Measurements from ENCODE around the gene MYL6.

Gene MYL6

DNA sequence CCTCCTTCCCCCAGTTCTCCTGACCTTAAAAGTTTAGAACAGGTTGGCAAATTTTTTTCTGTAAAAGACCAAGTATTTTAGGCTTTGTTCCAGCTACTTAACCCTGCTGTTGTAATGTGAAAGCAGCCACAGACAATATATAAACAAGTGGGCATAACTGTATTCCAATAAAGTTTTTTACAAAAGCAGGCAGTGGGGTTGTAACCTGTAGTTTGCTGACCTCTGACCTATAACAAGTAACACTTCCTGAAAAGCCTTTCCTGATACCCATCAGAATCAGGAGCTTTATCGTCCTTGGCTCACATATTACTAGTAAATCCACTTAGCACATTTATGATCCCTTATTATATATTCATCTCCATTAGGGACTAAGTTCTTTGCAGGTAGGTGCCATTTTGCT lies 44.2 kb downstream of the MYL6 start:
- no peak overlapping the region; the same call in 1 of the 2 replicates for H3K27ac ChIP-seq
- no peak for TF ChIP-seq ZFX (IDR thresholded peaks at IDR 0.05)
- TF ChIP-seq, protein P1, sequence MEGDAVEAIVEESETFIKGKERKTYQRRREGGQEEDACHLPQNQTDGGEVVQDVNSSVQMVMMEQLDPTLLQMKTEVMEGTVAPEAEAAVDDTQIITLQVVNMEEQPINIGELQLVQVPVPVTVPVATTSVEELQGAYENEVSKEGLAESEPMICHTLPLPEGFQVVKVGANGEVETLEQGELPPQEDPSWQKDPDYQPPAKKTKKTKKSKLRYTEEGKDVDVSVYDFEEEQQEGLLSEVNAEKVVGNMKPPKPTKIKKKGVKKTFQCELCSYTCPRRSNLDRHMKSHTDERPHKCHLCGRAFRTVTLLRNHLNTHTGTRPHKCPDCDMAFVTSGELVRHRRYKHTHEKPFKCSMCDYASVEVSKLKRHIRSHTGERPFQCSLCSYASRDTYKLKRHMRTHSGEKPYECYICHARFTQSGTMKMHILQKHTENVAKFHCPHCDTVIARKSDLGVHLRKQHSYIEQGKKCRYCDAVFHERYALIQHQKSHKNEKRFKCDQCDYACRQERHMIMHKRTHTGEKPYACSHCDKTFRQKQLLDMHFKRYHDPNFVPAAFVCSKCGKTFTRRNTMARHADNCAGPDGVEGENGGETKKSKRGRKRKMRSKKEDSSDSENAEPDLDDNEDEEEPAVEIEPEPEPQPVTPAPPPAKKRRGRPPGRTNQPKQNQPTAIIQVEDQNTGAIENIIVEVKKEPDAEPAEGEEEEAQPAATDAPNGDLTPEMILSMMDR (conservative IDR thresholded peaks at IDR 0.05), result no peak

DNA sequence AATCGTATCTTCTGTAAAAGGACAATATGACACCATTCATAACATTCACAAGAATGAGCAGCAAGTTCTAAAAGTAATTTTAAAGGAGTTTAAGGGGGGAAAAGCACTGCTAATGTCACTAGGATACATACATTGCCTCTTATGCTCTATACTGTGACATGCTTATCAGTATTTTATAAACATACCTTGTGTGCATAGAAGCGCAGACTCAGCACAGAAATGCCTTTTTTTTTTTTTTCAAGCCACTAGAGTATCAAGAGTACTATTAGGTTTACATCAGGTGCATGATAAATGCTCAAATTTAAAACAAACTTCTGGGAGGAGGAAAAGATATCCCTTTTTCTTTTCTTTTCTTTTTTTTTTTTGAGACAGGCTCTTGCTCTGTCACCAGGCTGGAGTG lies 44.7 kb downstream of the MYL6 start:
- TF ChIP-seq, protein P1 (conservative IDR thresholded peaks at IDR 0.05), result no peak
- TF ChIP-seq ZFX (IDR thresholded peaks at IDR 0.05), result no peak
- H3K27ac ChIP-seq, result 0 out of 2 replicates have a peak overlapping the region, but pooled peaks have one; percentile 28

- no peak overlapping the region for H3K27ac ChIP-seq
- TF ChIP-seq, protein P1 (conservative IDR thresholded peaks at IDR 0.05), result no peak
- TF ChIP-seq ZFX (IDR thresholded peaks at IDR 0.05), result no peak
Observed at GRCh38 chr12:56204275-56204674, 46.1 kb downstream of the MYL6 start.

GRCh38 chr12:56205445-56205844 lies 47.3 kb downstream of the MYL6 start:
- no peak overlapping the region for H3K27ac ChIP-seq
- TF ChIP-seq, protein P1 (conservative IDR thresholded peaks at IDR 0.05), result no peak
- TF ChIP-seq ZFX (IDR thresholded peaks at IDR 0.05), result no peak

- no peak overlapping the region for H3K27ac ChIP-seq
- TF ChIP-seq, protein P1 (conservative IDR thresholded peaks at IDR 0.05), result peak; percentile 64
- no peak for TF ChIP-seq ZFX (IDR thresholded peaks at IDR 0.05)
Observed at GRCh38 chr12:56206452-56207166, 48.5 kb downstream of the MYL6 start.

DNA sequence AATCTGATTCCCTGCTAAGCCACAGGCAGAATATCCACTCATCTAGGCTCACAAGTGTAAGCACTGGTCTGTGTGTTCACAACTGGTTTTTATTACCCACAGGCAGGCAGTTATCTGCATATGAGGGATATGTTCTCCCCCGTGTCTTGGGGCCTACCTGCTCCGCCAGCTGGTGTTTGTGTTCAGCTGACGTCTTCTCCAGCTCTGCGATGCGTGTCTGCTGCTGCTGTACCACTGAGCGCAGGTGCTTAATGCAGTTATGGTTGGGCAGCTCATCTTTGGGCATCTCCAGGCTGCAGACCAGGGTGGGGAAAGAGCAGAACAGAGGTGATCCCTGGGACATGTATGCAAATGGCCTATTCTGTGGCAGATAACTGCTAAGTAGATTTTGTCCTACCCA lies 49.8 kb downstream of the MYL6 start:
- H3K27ac ChIP-seq, result no peak overlapping the region
- no peak for TF ChIP-seq ZFX (IDR thresholded peaks at IDR 0.05)
- TF ChIP-seq, protein P1 (conservative IDR thresholded peaks at IDR 0.05), result no peak
